HG03571 (cell line): ENCODE data around the gene ACOXL.

Source experiments
- ATAC-seq: cut with Tn5 transposase; IDR thresholded peaks from one replicate; pipeline ENCODE4 v1.9.1; 2021; ENCODE audit not compliant: unreplicated experiment

ACOXL gene

GRCh38 chr2:110904779-110905148 is 172.4 kb downstream of the ACOXL start:
- ATAC-seq, result no peak

GRCh38 chr2:110905217-110905616 is 172.8 kb downstream of the ACOXL start:
- no peak for ATAC-seq

DNA sequence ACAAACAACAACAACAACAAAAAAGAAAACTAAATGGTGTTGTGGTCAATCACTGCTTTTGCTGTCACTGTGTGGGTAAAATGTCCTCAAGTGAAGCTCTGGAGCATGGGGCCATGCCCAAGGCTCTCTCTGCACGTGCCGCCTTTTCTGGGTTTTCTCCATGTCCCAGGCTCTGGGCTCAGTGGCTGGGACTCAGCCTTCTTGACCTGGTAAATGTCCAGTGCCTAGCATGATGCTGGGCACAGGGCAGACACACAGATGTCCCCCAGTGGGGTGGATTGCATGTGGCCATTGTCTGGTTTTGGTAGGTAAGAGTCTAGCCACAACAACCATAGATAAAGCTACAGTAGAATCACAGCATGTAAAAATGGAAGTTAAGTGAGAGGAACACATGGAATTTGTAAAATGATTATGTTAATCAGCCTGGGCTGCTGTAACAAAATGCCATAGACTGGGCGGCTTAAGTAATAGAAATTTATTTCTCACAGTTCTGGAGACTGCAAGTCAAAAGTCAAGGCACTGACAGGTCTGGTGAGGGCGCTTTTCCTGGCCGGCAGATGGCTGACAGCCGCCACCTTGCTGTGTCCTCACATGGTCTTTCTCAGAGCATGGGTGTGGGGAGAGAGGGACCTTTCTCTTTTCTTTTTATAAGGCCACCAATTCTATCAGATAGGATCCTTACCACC is 174.4 kb downstream of the ACOXL start:
- no peak for ATAC-seq

DNA sequence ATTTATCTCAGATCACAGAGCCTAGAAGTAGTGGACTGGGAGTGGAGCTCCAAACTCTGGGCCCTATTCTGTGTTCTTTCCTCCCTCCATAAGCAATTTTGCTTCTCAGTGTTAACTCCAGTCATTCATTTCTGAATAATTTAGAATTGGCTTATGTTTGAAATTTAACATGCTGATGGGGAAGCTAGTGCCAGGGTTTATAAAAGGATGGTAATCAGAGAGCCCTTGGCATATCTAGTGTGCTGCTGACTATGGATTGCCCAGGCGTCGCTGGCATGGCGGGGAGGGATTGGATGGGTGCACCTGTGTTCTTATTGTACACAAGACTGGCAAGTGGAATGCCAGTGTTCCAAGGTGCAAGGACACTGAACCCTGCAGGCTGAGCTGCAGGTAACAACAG is 177.1 kb downstream of the ACOXL start:
- ATAC-seq, result no peak

GRCh38 chr2:110910423-110910822 is 178.1 kb downstream of the ACOXL start:
- no peak for ATAC-seq

GRCh38 chr2:110919738-110920137 is 187.4 kb downstream of the ACOXL start:
- no peak for ATAC-seq

GRCh38 chr2:110925479-110925878 is 193.1 kb downstream of the ACOXL start:
- no peak for ATAC-seq

- ATAC-seq, result no peak
These were observed 195.2 kb downstream of the ACOXL start for GRCh38 chr2:110927526-110927925.

DNA sequence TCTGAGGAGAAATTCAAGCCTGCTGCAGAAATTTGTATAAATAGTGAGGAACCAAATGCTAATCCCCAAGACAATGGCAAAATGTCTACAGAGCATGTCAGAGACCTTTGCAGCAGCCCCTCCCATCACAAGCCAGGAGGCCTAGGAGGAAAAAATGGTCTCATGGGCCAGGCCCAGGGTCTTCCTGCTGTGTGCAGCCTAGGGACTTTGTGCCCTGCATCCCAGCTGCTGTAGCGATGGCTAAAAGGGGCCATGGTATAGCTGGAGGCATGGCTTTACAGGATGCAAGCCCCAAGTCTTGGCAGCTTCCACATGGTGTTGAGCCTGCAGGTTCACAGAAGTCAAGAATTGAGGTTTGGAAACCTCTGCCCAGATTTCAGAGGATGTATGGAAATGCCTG is 197.2 kb downstream of the ACOXL start:
- ATAC-seq, result no peak

GRCh38 chr2:110931648-110932047 is 199.3 kb downstream of the ACOXL start:
- no peak for ATAC-seq

- ATAC-seq, result no peak
These were observed 201.0 kb downstream of the ACOXL start for GRCh38 chr2:110933420-110933819.

- ATAC-seq, result no peak
These were observed 202.6 kb downstream of the ACOXL start for GRCh38 chr2:110934948-110935347.

- ATAC-seq, result no peak
These were observed 208.1 kb downstream of the ACOXL start for GRCh38 chr2:110940376-110940910.

DNA sequence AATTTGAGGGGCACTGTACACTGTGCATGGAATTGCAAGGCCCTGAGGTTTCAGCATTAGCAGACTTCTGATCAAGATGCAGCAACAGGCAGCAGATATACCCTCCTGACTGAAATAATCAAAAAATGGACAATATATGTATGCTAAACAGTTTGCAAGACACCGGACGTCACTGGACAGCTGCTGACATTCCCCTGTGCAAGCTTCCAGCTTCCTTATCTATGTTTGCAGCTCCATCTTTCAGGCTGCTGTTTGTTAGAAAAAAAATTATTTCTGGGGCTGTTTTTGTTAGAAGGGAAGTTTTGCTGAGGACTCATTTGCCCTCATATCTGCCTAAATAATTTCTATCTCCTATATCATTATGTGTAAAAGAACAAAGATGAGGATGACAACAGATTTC is 208.9 kb downstream of the ACOXL start:
- ATAC-seq, result no peak

DNA sequence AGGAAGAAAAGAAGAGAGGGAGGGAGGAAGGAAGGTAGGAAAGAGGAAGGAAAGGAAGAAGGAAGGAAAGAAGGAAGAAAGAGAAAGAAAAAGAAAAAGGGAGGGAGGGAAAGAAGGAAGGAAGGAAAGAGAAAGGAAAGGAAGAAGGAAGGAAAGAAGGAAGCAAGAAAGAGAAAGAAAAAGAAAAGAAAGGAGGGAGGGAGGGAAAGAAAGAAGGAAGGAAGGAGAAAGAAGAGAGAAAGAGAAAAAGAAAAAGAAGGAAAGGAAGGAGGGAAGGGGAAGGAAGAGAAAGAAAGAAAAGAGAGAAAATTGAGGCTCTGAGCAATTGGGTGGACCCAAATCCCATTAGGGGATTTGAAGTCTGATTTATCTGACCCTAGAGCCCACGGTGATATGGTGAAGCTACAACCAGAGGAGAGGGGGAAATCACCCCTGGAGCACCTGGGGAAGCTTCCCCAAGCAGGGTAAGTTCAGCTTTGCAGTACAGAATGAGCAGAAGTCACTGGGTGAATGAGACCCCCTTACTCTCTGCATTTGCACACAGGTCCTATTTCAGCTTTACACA is 210.8 kb downstream of the ACOXL start:
- ATAC-seq, result no peak

- ATAC-seq, result no peak
These were observed 214.5 kb downstream of the ACOXL start for GRCh38 chr2:110946902-110947301.

GRCh38 chr2:110948027-110948674 is 215.8 kb downstream of the ACOXL start:
- no peak for ATAC-seq

- ATAC-seq, result no peak
These were observed 217.9 kb downstream of the ACOXL start for GRCh38 chr2:110950281-110950680.

DNA sequence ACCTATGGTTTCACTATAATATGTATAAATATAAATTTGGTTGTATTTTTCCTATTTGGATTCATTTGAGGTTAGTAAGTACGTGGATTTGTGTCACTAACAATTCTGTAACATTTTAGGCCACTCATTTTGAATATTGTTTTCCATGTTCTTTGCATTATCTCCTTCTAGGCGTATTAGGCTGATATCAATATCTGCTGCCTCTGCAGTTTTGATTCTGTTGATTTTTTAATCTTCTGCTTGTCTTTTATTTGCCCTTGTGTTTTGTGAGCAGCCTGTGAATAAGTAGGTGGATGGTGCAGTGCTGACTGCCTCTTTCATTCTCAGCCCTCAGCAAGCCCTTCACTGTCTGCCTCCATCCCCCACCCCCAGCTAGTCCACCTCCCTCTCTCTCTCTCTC is 222.7 kb downstream of the ACOXL start:
- ATAC-seq, result no peak

DNA sequence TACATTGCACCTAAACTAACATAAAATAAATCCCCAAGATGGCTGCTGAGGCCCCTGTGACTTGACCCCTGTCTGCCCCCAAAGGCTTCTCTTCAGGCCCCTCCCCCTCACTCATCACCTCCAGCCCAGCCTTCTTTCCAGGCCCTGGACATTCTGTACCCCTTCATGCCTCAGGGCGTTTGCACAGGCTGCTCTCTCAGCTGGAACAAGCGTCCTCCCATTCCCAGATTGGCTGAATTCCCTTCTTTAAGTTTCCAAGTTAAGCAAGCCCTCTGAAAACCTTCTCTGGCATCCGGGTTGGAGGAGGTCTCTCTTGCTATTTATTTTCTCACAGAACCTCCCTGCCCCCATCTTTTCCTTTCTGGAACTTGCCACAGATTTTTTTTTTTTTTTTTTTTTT is 223.2 kb downstream of the ACOXL start:
- ATAC-seq, result no peak

DNA sequence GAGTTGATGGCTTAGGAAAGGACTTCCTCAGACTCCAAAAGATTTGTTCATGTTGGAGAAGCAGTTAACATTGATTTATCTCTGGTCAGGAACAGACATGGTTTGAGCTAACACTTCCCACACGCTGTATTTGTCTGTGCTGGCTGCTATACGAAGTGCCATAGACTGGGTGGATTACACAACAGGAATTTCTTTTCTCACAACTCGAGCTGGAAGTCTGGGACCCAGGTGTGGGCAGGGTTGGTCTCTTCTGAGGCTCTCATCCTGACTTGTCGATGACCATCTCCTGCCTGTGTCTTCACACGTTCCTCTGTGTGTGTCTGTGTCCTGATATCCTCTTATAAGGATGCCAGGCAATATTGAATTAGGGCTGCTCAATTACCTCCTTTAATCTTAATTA is 224.9 kb downstream of the ACOXL start:
- ATAC-seq, result no peak

GRCh38 chr2:110958346-110959119 is 226.2 kb downstream of the ACOXL start:
- ATAC-seq, result no peak
